Measurements from ENCODE around the gene PSEN1. TPM values are rescaled to one million over a fixed set of nuclear protein-coding genes. Genes with fewer than 3 reads are reported as not detected.

Gene PSEN1
- total RNA-seq, 3 donors from 2014 or later: 45.6 to 64.5 (median 63.2) TPM

GRCh38 chr14:73264080-73264884 lies 128.0 kb downstream of the PSEN1 start:
- no peak for DNase-seq (ENCODE audit: low spot score in 2 of 2)
- Histone ChIP-seq H3K27ac (no peak overlapping the region), H3K9me3 (no peaks in the 10 kb centered on the region), H3K36me3 (no peaks in the 10 kb centered on the region), H3K4me3 (no peak overlapping the region), H3K27me3 (no peaks in the 10 kb centered on the region), H3K4me1 (peaks cover 0 to under 1% of the 10 kb centered on the region in 2 donors)
- intact Hi-C loops (cut with DNase I; ENCODE audit: low total_unique reads): no loop called here
- TF ChIP-seq POLR2A (IDR thresholded peaks at IDR 0.05) (no peak), POLR2AphosphoS5 (IDR thresholded peaks at IDR 0.05) (no peak), CTCF (IDR thresholded peaks at IDR 0.05) (no peak)

- intact Hi-C loops (cut with DNase I; ENCODE audit: low total_unique reads): no loop called here
- Histone ChIP-seq H3K9me3 (no peaks in the 10 kb centered on the region), H3K4me3 (no peak overlapping the region), H3K36me3 (no peaks in the 10 kb centered on the region), H3K4me1 (peaks cover 0 to 7% of the 10 kb centered on the region in 2 donors), H3K27ac (no peak overlapping the region), H3K27me3 (no peaks in the 10 kb centered on the region)
- DNase-seq (ENCODE audit: low spot score in 2 of 2): no peak
- no peak for TF ChIP-seq POLR2AphosphoS5 (IDR thresholded peaks at IDR 0.05)
Measured at GRCh38 chr14:73264885-73265720, 128.8 kb downstream of the PSEN1 start.

- H3K36me3 ChIP-seq: no peaks in the 10 kb centered on the region
- no peak for TF ChIP-seq POLR2AphosphoS5 (IDR thresholded peaks at IDR 0.05)
- no peak for TF ChIP-seq POLR2A (IDR thresholded peaks at IDR 0.05)
- TF ChIP-seq CTCF (IDR thresholded peaks at IDR 0.05): no peak
Measured at GRCh38 chr14:73265721-73266046, 129.4 kb downstream of the PSEN1 start.

GRCh38 chr14:73266317-73266716 lies 130.0 kb downstream of the PSEN1 start:
- Histone ChIP-seq H3K4me3 (no peak overlapping the region), H3K4me1 (peaks cover 0 to 7% of the 10 kb centered on the region in 2 donors), H3K27ac (no peak overlapping the region), H3K27me3 (no peaks in the 10 kb centered on the region), H3K9me3 (no peaks in the 10 kb centered on the region), H3K36me3 (no peaks in the 10 kb centered on the region)
- intact Hi-C loops (cut with DNase I; ENCODE audit: low total_unique reads): no loop called here
- no peak for TF ChIP-seq POLR2A (IDR thresholded peaks at IDR 0.05)
- no peak for TF ChIP-seq CTCF (IDR thresholded peaks at IDR 0.05)
- no peak for TF ChIP-seq POLR2AphosphoS5 (IDR thresholded peaks at IDR 0.05)
- no peak for DNase-seq (ENCODE audit: low spot score in 2 of 2)

More at GRCh38 chr14:73265721-73266046, 129.4 kb downstream of the PSEN1 start:
- H3K27me3 ChIP-seq: no peaks in the 10 kb centered on the region
- no peak overlapping the region for H3K4me3 ChIP-seq
- H3K27ac ChIP-seq: no peak overlapping the region
- intact Hi-C loops (cut with DNase I; ENCODE audit: low total_unique reads): no loop called here
- no peaks in the 10 kb centered on the region for H3K9me3 ChIP-seq
- no peak for DNase-seq (ENCODE audit: low spot score in 2 of 2)
- H3K4me1 ChIP-seq: peaks cover 0 to 7% of the 10 kb centered on the region in 2 donors

GRCh38 chr14:73267474-73267873 lies 131.2 kb downstream of the PSEN1 start:
- Histone ChIP-seq H3K27me3 (no peaks in the 10 kb centered on the region), H3K9me3 (no peaks in the 10 kb centered on the region), H3K36me3 (no peaks in the 10 kb centered on the region), H3K4me3 (no peak overlapping the region), H3K27ac (no peak overlapping the region), H3K4me1 (peaks cover 0 to 7% of the 10 kb centered on the region in 2 donors)
- TF ChIP-seq POLR2AphosphoS5 (IDR thresholded peaks at IDR 0.05): no peak
- TF ChIP-seq POLR2A (IDR thresholded peaks at IDR 0.05): no peak
- TF ChIP-seq CTCF (IDR thresholded peaks at IDR 0.05): no peak
- intact Hi-C loops (cut with DNase I; ENCODE audit: low total_unique reads): no loop called here
- DNase-seq (ENCODE audit: low spot score in 2 of 2): no peak
